GM21515 (cell line): Measurements from ENCODE around the gene NAA10.

Source experiments
- ATAC-seq: cut with Tn5 transposase; IDR thresholded peaks from one replicate; pipeline ENCODE4 v1.9.1; 2021; ENCODE audit not compliant: unreplicated experiment

The NAA10 gene

DNA sequence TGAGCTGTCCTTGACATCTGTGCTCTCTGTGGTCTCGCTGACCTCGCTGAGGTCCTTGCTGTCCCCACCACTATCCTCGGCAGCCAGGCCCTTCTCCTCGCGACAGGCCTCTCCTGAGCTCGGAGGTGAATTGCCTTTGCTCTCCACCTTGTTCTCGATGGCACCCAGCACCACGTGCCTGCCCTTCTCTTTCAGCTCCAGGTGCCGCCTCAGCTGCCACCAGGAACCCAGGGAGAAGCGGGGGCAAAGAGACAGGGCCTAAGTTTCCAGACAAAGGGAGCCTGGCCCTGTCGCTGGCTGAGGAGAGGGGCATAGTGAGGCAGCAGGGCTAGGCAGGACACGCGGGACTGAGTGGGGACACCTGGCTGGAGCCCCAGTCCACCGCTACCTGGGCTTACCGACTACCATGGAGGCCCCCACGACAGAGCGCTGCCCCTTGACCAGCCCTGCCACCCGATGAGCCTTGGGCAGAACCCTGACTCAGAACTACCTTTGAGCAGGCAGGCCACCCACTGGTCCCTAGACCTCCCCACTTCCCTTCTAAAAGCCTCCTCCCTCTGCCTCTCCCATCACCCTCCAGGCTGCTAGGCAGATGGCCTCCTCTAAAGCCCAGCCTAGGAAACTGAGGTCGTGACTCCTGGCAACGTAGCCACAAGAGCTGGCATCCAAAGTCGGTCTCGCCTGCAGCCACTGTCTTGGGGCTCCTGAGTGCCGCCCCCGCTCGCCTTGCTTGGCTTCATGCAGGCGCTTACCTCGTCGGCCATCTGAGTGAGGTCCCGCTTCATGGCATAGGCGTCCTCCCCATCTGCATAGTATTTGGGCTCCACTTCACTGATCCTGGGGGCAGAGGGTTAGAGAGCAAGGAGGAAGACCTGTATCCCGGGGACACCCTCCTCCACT lies 4.6 kb downstream of the NAA10 start:
- ATAC-seq, result no peak

DNA sequence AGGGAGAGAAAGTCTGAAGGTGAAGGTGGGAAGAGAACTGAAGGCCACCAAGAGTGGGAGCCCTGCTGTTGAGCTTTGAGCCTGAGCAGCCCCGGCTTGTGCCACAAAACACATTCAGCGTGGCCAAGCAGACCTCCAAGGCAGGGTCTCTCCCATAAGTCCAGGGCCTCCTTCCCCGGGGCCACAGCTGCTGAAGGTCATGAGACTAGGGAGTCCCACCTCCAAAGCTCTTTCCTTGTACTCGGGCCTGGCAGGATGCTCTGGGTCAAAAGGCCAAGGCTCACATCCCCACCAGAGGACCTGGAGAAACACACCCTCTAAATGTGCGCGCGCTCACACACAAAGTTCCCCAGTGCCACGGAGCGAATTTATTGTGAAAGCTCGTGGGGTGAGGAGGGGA lies 5.3 kb downstream of the NAA10 start:
- no peak for ATAC-seq

DNA sequence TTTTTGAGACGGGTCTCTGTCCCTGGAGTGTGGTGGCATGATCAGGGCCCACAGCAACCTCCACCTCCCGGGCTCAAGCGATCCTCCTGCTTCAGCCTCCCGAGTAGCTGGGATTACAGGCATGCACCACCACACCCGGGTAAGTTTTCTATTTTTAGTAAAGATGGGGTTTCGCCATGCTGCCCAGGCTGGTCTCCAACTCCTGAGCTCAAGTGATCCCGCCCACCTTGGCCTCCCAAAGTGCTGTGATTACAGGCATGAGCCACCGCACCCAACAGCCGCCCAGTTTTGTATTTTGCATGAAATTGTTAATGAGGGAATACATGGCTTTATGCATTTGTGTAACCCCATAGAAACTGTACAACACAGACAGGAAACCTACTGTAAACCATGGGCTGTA lies 6.0 kb downstream of the NAA10 start:
- ATAC-seq, result no peak

DNA sequence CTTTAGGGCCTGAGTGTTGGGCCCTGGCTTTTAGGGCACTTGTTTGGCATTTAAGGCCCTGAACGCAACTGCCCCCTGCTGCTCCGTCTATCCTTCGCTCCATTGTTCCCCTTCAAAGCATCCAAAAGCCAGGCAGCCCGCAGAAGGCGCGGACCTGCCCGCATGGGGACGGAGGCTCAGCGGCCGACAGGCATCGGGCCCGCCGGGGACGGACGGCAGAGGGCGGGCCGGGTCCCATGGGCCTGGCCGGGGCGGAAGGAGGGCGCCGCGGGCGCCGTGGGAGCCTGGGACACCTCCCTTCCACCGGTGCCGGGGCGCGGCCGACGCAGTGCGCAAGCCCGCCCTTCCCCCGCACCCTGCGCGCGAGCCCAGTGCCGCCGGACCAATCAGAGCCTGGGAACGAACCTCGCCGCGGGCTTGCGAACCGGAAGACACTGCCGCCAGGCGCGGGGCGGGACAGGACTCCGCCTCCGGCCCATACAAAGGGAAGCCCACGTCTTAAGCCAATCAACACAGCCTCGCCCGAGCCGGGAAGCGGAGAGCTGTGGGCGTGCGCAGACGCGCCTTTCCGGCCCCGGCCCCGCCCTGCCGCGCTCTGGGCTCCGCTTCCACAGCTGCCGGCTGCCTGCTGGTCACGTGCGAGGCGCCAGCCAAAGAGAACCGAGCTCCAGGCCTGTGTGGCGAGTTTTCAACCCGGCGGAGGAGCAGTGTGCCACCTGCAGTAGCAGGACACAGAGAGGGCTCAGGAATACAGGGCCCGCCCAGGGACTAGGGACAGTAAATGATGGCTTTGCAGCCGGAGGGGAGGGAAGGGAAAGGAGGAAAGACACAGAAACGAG lies 6.7 kb downstream of the NAA10 start:
- ATAC-seq, result peak; percentile 70

DNA sequence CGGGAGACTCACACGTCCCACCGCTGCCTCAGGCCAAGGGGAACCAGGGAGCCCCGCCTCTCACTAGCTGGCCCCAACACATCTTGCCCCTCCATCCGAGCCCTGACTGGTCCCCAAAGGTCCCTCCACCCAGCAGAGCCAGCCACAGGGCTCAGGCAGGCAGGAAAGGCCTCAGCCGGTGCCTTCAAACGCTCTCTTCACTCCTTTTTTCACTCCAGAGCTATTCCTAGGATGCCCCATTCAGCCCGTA lies 7.2 kb downstream of the NAA10 start:
- no peak for ATAC-seq

DNA sequence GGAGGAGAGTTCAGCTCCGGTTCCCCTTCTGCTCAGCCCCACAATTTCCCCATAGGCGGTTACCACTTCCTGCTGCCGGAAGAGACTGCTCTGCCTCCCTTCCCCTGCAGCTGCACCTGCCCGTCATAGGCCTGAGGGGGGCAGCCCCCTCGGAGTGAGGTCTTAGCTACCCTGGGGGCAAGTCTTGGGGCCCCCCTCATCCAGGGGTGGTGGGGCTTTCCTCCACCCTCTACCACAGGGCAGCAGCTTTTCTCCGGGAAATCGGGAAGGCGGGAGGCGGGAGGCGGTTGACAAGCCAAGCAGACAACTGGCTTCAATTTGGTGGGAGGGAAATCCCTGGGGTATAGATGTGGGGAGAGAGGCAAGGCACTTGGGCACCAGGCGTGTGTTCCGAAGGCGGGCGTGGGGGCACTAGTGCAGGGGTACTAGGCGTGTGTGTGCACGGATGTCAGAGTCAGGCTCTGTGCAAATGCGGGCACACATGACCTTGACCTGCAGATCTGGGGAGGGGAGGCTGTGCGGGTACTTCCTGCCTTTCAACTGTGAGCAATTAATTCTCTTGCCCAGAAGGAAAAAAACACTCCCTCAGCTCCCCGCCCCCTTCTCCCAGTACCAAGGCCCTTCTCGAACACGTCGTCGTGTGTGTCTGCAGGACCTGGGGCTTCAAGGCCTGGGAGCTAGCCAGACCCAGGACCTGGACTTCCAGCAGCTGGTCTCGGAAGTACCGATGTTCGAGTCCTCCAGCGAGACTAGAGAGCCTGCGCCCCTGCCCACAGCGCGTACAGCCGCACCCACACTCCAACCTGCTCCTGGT lies 7.8 kb downstream of the NAA10 start:
- peak; percentile 39 for ATAC-seq

DNA sequence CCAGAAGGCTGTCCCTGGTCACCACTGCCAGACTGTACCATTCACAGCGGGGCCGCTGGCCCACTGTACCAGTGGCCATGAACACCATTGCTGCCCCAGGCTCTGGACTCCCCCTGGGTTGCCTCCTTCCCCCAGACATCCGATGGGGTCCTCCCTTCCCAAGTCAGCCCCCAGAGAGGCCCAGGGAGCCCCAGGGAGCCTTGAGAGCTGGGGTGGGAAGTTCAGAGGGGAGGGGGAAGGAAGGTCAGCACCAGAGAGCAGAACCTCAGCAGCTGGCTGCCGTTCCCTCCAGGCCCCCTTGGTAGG lies 8.3 kb downstream of the NAA10 start:
- ATAC-seq, result no peak

DNA sequence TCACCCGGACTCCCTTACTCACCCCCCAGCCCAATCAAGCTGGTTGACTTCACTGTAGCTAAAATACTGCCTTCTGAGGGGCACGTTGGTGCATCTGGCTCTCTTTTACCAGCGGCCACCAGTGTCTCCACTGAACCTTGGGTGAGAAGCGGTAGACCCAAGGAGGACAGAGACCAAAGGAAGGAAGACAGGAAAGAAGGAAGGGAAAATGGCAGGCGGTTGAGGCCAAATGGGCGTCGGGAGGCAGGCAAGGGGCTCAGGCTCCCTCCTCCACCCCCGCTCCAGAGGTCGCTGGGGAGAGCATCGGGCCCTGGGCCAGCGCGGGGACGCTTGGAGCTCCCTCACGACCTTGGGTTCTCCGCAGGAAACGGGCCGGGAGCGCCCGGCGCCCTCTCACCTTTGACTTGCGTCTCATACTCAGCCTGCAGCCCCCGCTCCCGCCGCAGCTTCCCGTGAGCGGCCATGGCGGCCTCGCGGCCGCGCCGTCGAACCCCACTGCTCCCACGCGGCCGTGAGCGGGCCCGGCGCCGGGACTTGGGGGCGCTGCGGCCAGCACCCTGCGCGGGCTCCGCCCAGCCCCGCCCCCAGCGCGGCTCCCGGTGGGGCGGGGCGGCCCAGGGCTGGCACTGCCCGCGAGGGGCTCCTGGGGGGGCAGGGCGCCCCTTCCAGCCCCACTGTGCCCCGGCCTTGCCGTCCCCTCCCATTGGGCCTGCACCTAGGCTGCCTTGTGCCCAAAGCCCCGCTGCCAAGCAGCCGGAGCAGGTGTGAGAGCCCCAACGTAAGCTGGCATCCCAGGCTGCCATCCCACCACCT lies 8.9 kb downstream of the NAA10 start, which contains the start of gene ARHGAP4:
Gene ARHGAP4, minus strand, starts transcription at position 526 of the 813 bp plus-strand sequence. Its CDS starts 62 bp downstream, at position 464.
- ATAC-seq, result no peak

DNA sequence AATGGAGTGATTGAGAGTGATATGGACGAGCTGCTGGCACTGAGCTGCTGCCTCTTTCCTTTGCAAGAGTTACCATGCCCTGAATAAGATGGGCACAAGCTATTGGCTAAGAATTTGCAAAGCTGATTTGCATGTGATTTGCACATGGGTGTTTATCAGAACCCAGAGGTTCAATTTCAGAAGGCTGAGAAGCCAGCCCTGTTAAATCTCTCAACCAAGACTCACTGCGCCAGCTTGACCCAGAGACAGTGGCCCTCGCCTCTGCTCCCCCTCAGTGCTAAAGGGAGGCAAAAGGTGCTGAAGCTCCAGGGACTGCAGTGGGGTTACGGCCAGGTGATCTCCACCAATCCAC lies 9.5 kb downstream of the NAA10 start:
- ATAC-seq, result no peak

DNA sequence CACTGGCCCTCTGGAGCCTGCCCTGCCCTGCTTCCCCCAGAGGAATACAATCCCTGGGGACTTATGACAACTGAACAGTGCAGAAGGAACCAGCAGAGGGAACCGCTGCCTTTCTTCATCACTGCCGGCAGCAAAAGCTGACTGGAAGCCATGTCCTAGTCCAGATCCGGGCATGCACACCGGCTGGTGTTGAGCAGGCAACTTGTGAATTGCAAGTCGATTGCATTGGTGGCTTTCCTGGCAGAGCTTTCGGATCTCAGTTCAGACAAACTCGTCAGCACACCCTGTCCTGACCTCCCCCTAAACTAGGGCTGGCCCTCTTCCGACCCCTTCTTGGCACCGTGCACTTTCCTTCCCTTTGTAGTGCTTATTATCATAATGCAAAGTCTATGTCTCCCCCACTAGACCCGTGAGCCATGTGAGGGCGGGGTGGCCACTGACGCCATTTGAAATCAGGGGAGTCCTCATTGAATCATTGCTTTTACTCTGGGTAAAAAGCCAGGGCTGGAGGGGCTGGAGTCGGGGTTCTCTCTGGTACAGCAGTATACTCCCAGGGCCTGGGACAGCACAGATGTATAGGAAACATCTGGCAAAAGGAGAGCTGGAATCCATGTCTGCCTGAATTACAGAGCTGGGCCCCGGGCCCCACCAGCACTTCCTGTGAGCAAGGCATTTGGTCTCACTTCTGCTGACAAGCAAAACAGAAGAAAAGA lies 10.5 kb downstream of the NAA10 start:
- ATAC-seq, result no peak

DNA sequence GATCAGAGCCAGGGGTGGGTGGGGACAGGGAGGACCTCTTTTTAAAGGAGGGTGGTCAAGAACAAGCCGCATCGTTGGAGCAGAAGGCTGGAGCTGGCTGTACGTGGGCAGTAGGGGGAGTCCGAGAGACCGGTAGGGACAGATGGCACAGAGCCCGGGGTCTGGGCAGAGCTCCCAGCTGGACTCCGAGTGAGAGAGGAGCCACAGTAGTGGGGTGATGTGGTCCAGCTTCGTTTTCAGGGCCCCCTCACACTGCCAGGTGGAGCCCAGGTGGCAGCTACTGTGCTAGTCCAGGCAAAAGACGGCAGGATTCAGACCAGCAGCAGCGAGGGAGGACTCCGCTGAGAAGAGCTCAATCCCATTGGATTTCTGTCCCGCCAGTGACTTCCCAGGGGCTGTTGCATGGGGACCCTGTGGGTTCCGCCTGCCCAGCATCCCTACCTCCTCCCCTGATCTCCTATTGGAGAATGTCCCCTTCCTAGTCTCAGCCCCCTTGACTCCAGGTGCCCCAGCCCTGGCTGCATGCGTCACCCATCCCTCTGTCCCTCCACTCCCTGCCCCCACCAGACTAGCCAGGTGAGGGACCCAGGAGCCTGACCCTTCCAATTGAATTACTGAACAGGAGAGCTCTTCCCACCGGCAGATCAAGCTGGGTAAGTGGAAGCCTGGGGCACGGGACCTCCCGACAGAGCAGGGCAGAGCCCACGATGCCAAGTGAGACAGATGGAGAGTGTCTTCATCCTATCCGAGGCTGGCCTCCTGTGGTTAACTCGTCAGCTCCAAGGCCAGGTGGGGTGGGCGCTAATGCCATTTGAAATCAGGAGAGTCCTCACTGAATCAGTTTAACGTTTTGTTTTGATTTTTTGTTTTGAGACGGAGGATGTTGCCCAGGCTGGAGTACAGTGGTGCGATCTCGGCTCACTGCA lies 11.6 kb downstream of the NAA10 start:
- ATAC-seq, result no peak

DNA sequence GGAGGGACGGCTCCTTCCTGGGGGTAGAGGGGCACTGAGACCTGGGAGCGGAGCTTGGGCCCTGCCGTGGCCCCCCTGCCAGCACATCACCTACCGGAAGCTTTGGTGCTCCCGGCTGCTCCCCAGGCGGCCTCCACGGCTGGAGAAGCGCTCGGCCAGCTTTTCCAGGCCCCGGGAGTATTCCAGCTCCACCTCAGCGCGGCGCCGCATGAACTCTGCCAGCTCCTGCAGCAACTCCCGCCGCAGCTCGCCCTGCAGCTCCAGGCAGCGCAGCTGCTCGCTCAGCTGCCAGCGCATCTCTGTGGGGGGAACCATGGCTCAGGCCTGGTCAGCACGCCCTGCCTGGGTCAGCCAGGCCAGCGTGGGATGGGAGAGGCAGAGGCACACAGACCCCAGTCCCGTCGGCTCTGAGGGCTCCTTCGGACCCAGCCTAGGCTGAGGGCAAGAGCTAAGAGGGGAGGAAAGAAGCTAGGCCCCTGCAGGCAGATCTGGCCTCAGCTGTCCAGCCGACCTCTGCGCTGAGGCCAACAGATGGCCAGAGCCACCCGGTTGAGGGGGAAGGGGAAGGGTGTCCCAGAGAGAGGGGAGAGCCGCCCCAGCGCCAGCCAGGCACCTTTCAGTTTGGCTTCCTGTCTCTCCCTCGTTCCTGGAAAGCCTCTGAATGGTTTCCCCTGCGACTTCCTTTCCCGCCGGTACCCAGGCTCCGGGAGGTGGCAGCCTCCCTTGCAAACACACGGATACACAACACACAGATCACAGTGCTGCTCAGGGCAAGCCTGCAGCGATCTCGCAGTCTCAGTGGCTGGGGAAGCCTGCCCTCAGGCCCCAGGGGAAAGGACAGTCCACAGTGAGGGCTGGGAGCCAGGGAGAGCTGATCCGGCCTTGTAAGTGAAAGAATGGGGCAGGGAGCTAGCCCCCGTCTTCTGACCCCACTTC lies 13.1 kb downstream of the NAA10 start:
- ATAC-seq, result no peak

DNA sequence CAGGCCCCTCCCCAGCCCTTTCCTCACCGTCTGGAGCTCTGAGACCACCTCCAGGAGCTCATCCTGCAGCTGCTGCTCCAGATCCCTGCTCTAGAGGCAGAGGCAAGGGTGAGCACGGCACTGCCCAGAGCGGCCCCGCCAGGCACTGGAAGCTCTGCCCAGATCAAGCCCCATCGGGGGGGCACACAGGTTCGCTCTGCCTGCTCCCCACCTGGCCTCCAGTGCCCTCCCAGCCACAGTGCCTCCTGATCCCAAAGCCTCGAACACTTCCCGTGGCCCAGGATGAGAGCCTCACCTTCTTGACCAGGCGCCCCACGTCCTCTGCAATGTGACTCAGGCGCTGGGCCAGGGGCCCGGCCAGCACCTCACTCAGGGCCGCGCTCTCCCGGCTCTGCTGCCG lies 13.8 kb downstream of the NAA10 start:
- ATAC-seq, result no peak

DNA sequence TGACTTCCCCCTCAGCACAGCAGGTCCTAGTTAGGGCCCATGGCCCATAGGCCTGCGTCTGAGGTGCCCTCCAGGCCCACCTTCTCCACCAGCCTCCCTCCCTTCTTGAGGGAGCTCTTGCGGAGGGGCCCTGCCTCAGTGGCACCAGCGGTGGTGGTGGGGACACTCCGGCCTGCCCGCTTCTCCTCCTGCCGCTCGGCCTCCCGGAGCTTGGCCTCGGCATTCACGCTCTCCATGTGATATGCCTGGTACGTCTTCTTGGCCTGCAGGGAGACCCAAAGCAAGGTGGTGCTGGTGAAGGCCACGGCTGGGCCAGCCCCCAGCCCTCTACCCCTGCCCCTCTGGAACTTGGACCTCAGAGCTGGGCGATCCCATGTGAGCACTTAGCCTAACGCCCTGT lies 14.3 kb downstream of the NAA10 start:
- no peak for ATAC-seq

DNA sequence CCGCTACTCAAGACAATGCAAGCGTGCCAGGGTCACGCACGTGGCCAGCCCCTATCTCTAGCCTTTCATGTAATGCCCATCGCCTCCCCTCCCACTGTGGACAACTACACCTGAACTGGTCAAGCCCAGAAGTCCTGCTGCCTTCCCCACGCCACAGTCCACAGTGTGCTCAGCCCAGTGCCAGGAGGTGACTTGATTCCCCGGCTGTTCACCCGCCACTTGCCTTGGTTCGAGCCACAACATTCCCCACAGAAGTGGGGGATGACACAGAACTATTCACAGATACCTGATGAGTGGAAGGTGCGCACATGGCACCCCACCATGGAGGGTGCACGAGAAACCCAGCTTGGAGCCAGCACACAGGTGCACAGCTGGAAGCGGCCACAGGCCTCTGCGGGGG lies 15.6 kb downstream of the NAA10 start:
- no peak for ATAC-seq

DNA sequence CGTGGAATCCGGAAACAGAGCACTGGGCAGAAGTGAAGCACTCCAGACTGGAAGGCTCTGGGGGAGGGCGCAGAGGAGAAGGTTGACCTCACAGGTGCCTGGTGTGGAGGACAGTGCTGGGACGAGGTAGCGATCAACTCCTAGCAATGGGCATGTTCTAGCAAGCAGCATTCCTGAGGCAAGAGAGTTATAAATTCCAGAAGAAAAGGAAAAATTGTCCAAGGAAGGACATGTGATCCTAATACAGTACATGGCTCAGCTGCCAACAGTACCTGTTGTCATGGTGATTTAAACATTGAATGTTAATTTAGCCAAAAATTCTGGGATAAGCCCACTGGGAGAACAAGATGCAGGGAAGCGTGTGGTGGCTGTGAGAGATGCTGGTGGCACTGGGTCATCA lies 17.0 kb downstream of the NAA10 start:
- no peak for ATAC-seq

DNA sequence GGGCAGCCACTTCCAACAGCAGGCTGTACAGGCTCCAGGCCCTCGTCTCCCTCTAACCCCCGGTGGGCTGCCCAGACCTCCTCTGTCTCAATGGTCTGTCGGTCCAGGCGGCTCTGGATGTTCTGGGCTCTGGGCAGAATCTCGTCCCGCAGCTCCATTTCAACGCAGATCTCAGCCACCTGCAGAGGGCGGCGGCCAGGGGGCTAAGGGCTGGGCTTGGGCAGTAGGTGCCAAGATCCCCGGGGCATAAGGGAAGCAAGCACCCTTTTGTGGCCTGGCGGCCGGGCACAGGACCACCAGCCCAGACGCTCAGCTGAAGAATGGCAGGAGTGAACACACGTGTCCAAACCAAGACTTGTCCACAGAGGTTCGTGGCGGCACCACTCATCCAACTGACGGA lies 21.1 kb downstream of the NAA10 start:
- no peak for ATAC-seq

DNA sequence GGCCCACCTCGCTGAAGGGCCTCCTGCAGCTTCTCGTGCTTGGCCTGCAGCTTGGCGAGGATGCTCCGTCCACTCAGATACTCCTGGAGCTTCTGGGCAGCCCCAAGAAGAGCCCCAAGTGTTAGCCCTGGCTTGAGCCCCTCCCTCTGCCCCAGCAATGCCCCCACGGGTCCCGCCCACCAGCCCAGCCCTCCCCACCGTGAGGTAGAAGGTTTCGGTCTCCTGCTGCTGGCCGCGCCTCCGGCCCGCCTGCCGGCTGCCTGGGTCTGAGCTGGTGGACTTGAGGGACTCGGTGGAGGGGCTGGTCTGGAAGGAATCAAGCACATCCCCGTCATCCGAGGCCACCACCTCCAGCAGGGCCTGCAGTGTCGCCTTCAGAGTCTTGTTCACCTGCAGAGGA lies 21.6 kb downstream of the NAA10 start:
- ATAC-seq, result no peak
